GM12891 (cell line): Measurements from ENCODE around the gene MRPL16.

Source experiments
- DNase-seq: peaks from one replicate; pipeline ENCODE4 v3.0.0; 2011; ENCODE audit warnings: low spot score; ENCODE audit not compliant: insufficient read length
- FAIRE-seq: peaks from 2 replicates; lab custom pipeline; 2011; peaks lifted over from hg19 to GRCh38; lab: Jason Lieb, UNC
- PAX5 ChIP-seq: IDR thresholded peaks from 2 replicates; pipeline ENCODE4 v1.6.1; 2011; ENCODE audit warnings: low read length, moderate library complexity, mild to moderate bottlenecking; ENCODE audit not compliant: insufficient read depth, severe bottlenecking
- POLR2A ChIP-seq: IDR thresholded peaks from 2 replicates; pipeline ENCODE4 v1.6.1; 2011; ENCODE audit warnings: low read depth, low read length, control low read depth
- POLR2AphosphoS5 ChIP-seq: IDR thresholded peaks from 2 replicates; pipeline ENCODE4 v1.6.1; 2011; ENCODE audit warnings: low read depth, low read length, control low read depth
- POU2F2 ChIP-seq: IDR thresholded peaks from 2 replicates; pipeline ENCODE4 v1.6.1; 2011; ENCODE audit warnings: low read depth, mild to moderate bottlenecking, control low read depth, low read length, moderate library complexity
- SPI1 ChIP-seq: IDR thresholded peaks from 2 replicates; pipeline ENCODE4 v1.6.1; 2011; ENCODE audit warnings: low read depth, low read length, control low read depth
- TAF1 ChIP-seq: IDR thresholded peaks from 2 replicates; pipeline ENCODE4 v1.6.1; 2011; ENCODE audit warnings: low read depth, low read length, control low read depth

Gene MRPL16

GRCh38 chr11:59778122-59778521 lies 32.5 kb downstream of the MRPL16 start:
- FAIRE-seq (no peak), DNase-seq (no peak)
- TF ChIP-seq POLR2AphosphoS5 (no peak), POLR2A (no peak), TAF1 (no peak), POU2F2 (no peak), SPI1 (no peak), PAX5 (no peak)

- TF ChIP-seq SPI1 (no peak), PAX5 (no peak), TAF1 (no peak)
- FAIRE-seq = no peak
- no peak for DNase-seq
These were observed 33.5 kb downstream of the MRPL16 start for GRCh38 chr11:59777104-59777503.

- no peak for DNase-seq
- no peak for FAIRE-seq
- TF ChIP-seq POLR2AphosphoS5 = no peak
- TF ChIP-seq SPI1 = no peak
- TF ChIP-seq POU2F2 = no peak
- no peak for TF ChIP-seq POLR2A
These were observed 34.1 kb downstream of the MRPL16 start for GRCh38 chr11:59776210-59777066.

GRCh38 chr11:59773083-59773440 lies 37.5 kb downstream of the MRPL16 start:
- no peak for FAIRE-seq
- no peak for DNase-seq
- TF ChIP-seq POLR2AphosphoS5 = no peak
- no peak for TF ChIP-seq POU2F2
- TF ChIP-seq POLR2A = no peak
- no peak for TF ChIP-seq PAX5
- no peak for TF ChIP-seq SPI1
- no peak for TF ChIP-seq TAF1

GRCh38 chr11:59771605-59772004 lies 39.0 kb downstream of the MRPL16 start:
- TF ChIP-seq POU2F2 (no peak), POLR2A (no peak)
- FAIRE-seq = no peak

GRCh38 chr11:59770869-59771268 lies 39.7 kb downstream of the MRPL16 start:
- FAIRE-seq (no peak), DNase-seq (no peak)
- TF ChIP-seq TAF1 = no peak
- TF ChIP-seq POLR2AphosphoS5 = no peak
- TF ChIP-seq POLR2A = no peak
- TF ChIP-seq SPI1 = no peak
- no peak for TF ChIP-seq POU2F2
- no peak for TF ChIP-seq PAX5

More at GRCh38 chr11:59771605-59772004, 39.0 kb downstream of the MRPL16 start:
- no peak for DNase-seq

- FAIRE-seq (no peak), DNase-seq (no peak)
- no peak for TF ChIP-seq POU2F2
- no peak for TF ChIP-seq SPI1
- TF ChIP-seq PAX5 = no peak
- TF ChIP-seq TAF1 = no peak
- no peak for TF ChIP-seq POLR2AphosphoS5
These were observed 40.3 kb downstream of the MRPL16 start for GRCh38 chr11:59770319-59770718.

- TF ChIP-seq POU2F2 = no peak
- no peak for DNase-seq
- FAIRE-seq = peak; percentile 43
These were observed 40.8 kb downstream of the MRPL16 start for GRCh38 chr11:59769828-59770227.

GRCh38 chr11:59769111-59769510 lies 41.5 kb downstream of the MRPL16 start:
- TF ChIP-seq POU2F2 (no peak), SPI1 (no peak), PAX5 (no peak), TAF1 (no peak), POLR2AphosphoS5 (no peak), POLR2A (no peak)
- FAIRE-seq (no peak), DNase-seq (no peak)

GRCh38 chr11:59767225-59767611 lies 43.4 kb downstream of the MRPL16 start:
- DNase-seq = no peak
- no peak for TF ChIP-seq POLR2A
- TF ChIP-seq TAF1 = no peak
- TF ChIP-seq SPI1 = no peak
- no peak for TF ChIP-seq POLR2AphosphoS5
- TF ChIP-seq PAX5 = no peak
- no peak for TF ChIP-seq POU2F2
- FAIRE-seq = no peak

- no peak for TF ChIP-seq POLR2AphosphoS5
- TF ChIP-seq PAX5 = no peak
- TF ChIP-seq TAF1 = no peak
- no peak for TF ChIP-seq POLR2A
- no peak for TF ChIP-seq SPI1
- TF ChIP-seq POU2F2 = no peak
- FAIRE-seq = no peak
- no peak for DNase-seq
These were observed 43.9 kb downstream of the MRPL16 start for GRCh38 chr11:59766542-59767224.
